Measurements from ENCODE around the gene CNGB1.
"Not testable (repeated sequence)": the region's sequence is repeated elsewhere in the genome, so short reads cannot be mapped to it uniquely, and the experiment has no call there.

CNGB1 gene

GRCh38 chr16:57996406-57997175, 25.7 kb upstream of the CNGB1 start:
- no peak for FAIRE-seq

GRCh38 chr16:57995721-57996405, 24.9 kb upstream of the CNGB1 start:
- no peak for FAIRE-seq

- no peak for FAIRE-seq
Measured at GRCh38 chr16:57994778-57995177, 23.9 kb upstream of the CNGB1 start.

- FAIRE-seq = no peak
Measured at GRCh38 chr16:57994361-57994760, 23.4 kb upstream of the CNGB1 start.

GRCh38 chr16:57993897-57994296, 23.0 kb upstream of the CNGB1 start:
- no peak for FAIRE-seq

- no peak for FAIRE-seq
Measured at GRCh38 chr16:57993438-57993837, 22.5 kb upstream of the CNGB1 start.

- no peak for FAIRE-seq
Measured at GRCh38 chr16:57992084-57992483, 21.2 kb upstream of the CNGB1 start.

GRCh38 chr16:57991551-57992059, 20.7 kb upstream of the CNGB1 start:
- no peak for FAIRE-seq

- FAIRE-seq = no peak
Measured at GRCh38 chr16:57988929-57989328, 18.0 kb upstream of the CNGB1 start.

GRCh38 chr16:57987441-57988177, 16.7 kb upstream of the CNGB1 start:
- no peak for FAIRE-seq

GRCh38 chr16:57986196-57986595, 15.3 kb upstream of the CNGB1 start:
- FAIRE-seq = no peak

GRCh38 chr16:57985204-57986181, 14.6 kb upstream of the CNGB1 start:
- FAIRE-seq = no peak

GRCh38 chr16:57984443-57985203, 13.7 kb upstream of the CNGB1 start:
- no peak for FAIRE-seq

GRCh38 chr16:57982385-57982784, 11.5 kb upstream of the CNGB1 start:
- no peak for FAIRE-seq

GRCh38 chr16:57981636-57982035, 10.7 kb upstream of the CNGB1 start:
- no peak for FAIRE-seq

- FAIRE-seq = no peak
Measured at GRCh38 chr16:57979006-57979585, 8.2 kb upstream of the CNGB1 start.

- FAIRE-seq = not testable (repeated sequence)
Measured at GRCh38 chr16:57978070-57978465, 7.1 kb upstream of the CNGB1 start.

- no peak for FAIRE-seq
Measured at GRCh38 chr16:57977418-57978069, 6.6 kb upstream of the CNGB1 start.

- no peak for FAIRE-seq
Measured at GRCh38 chr16:57976331-57976796, 5.4 kb upstream of the CNGB1 start.

- no peak for FAIRE-seq
Measured at GRCh38 chr16:57972306-57972705, 1.4 kb upstream of the CNGB1 start.

Data from colon (tissue), 2 donors.